Motor neuron (in vitro differentiated cells): Measurements from ENCODE around the gene CTNNA2. TPM values are rescaled to one million over a fixed set of nuclear protein-coding genes. Genes with fewer than 3 reads are reported as not detected.

Experiments used
- ATAC-seq, 8 experiments: fragments of 200-7000 bp; cut with Tn5 transposase; replicated peaks in 6 of 8; 2 replicates each; pipeline ENCODE4 v1.8.0; 2021; ENCODE audit warnings: mild to moderate bottlenecking in 8 of 8, moderate library complexity in 8 of 8
- H3K27ac ChIP-seq, 2 donors: fragments of 250-450 bp; sonication (Bioruptor Pico); 2 replicates each; pipeline ENCODE4 v1.9.0; 2021; ENCODE audit warnings: antibody characterized with exemption in 2 of 2, mild to moderate bottlenecking in 2 of 2, moderate library complexity in 1 of 2
- H3K4me1 ChIP-seq, 2 donors: fragments of 250-450 bp; sonication (Bioruptor Pico); replicated peaks in 1 of 2; 2 replicates each; pipeline ENCODE4 v1.6.1; 2021; ENCODE audit warnings: antibody characterized with exemption in 2 of 2, mild to moderate bottlenecking in 2 of 2, moderate library complexity in 1 of 2
- H3K4me3 ChIP-seq, 5 donors: fragments of 250-450 bp; sonication (Bioruptor Pico); 2 replicates each; pipeline ENCODE4 v1.9.0; 2021; ENCODE audit warnings: antibody characterized with exemption in 5 of 5, mild to moderate bottlenecking in 5 of 5, moderate library complexity in 4 of 5
- WGBS, 10 experiments: fragments of 450-650 bp; shearing (Covaris generic); methylation state at CpG; one replicate each; pipeline ENCODE4 v1.0.0; 2022; 5-methylcytosine and 5-hydroxymethylcytosine counted together
- in situ Hi-C, 9 experiments: fragments of 400-800 bp; cut with MboI; loops; one replicate each; pipeline ENCODE4 v1.15.0; 2021; ENCODE audit warnings: low sequenced_read_pairs in 9 of 9, low pct_unique_long_range_greater_than_20kb in 2 of 9; ENCODE audit not compliant: unreplicated experiment in 9 of 9
- total RNA-seq, 8 experiments: library from RNA; unstranded; fragments of 300-600 nt; gene quantifications; 2 replicates each; pipeline versions ENCODE4 v1.2.3 to v1.2.4, GENCODE V29; 2022

The CTNNA2 gene
- 100 to 1,000 TPM in 2 of 8 experiments, 10 to 100 TPM in 3, 1 to 10 TPM in 2, under 1 TPM in 1; 0.81 to 127 (median 56.5) TPM for total RNA-seq

GRCh38 chr2:79512442-79513401, at the start of gene CTNNA2:
Gene CTNNA2, plus strand, starts transcription at chr2:79513051.
- ATAC-seq: peak in 7 of 8 experiments; percentile 67 to 91 (median 86)
- 0% methylated on average over 2 of the region's 87 CpGs; no CpG with 5 or more reads in 8 of the 10 experiments for WGBS, 10 experiments
- peaks cover 17 to 31% of the 10 kb centered on the region in 2 donors for H3K4me1 ChIP-seq
- H3K27ac ChIP-seq: peak within 1 kb of the TSS; percentile 81 to 85
- peak within 1 kb of the TSS; percentile 59 to 96 (median 79) for H3K4me3 ChIP-seq
- in situ Hi-C loops: loop anchor here in 2 of 9 experiments (25.0 kb wide), 1 partner anchor 350 kb away; no protein-coding TSS in a partner anchor

GRCh38 chr2:79487399-79487798, 25.5 kb upstream of the CTNNA2 start:
- no peaks in the 10 kb centered on the region for H3K4me1 ChIP-seq
- WGBS, 10 experiments: 0 to 85% (median 14%) methylated on average over 1 to 3 of the region's 3 CpGs; no CpG with 5 or more reads in 5 of the 10 experiments
- ATAC-seq: peak in 4 of 8 experiments; percentile 26 to 89 (median 46)
- H3K27ac ChIP-seq: no peak overlapping the region
- no peak overlapping the region for H3K4me3 ChIP-seq
- in situ Hi-C loops: no loop called here

GRCh38 chr2:79511320-79511951, 1.4 kb upstream of the CTNNA2 start:
- Histone ChIP-seq H3K27ac (no peak overlapping the region), H3K4me3 (peak overlapping the region in 2 of 5 donors; percentile 59 to 96), H3K4me1 (peaks cover 17 to 24% of the 10 kb centered on the region in 2 donors)
- in situ Hi-C loops: loop anchor here in 2 of 9 experiments (25.0 kb wide), 1 partner anchor 351 kb away; no protein-coding TSS in a partner anchor
- WGBS, 10 experiments: 8 to 72% (median 30%) methylated on average over 4 to 14 of the region's 16 CpGs
- ATAC-seq: no peak

GRCh38 chr2:79513711-79514110, 860 bp downstream of the CTNNA2 start:
- Histone ChIP-seq H3K27ac (peak overlapping the region; percentile 81 to 85), H3K4me1 (peaks cover 17 to 31% of the 10 kb centered on the region in 2 donors), H3K4me3 (peak overlapping the region; percentile 59 to 96 (median 79))
- in situ Hi-C loops: loop anchor here in 2 of 9 experiments (25.0 kb wide), 1 partner anchor 349 kb away; no protein-coding TSS in a partner anchor
- WGBS, 10 experiments: 0 to 80% (median 26%) methylated on average over 1 to 4 of the region's 4 CpGs; no CpG with 5 or more reads in 1 of the 10 experiments
- no peak for ATAC-seq

GRCh38 chr2:79529636-79530035, 16.8 kb downstream of the CTNNA2 start:
- no peak for ATAC-seq
- in situ Hi-C loops: no loop called here
- 0 to 100% (median 76%) methylated on average over 1 to 3 of the region's 3 CpGs for WGBS, 10 experiments
- Histone ChIP-seq H3K4me1 (no peaks in the 10 kb centered on the region), H3K27ac (no peak overlapping the region), H3K4me3 (no peak overlapping the region)

GRCh38 chr2:79530443-79530842, 17.6 kb downstream of the CTNNA2 start:
- Histone ChIP-seq H3K4me3 (no peak overlapping the region), H3K4me1 (no peaks in the 10 kb centered on the region), H3K27ac (no peak overlapping the region)
- in situ Hi-C loops: no loop called here
- peak in 3 of 8 experiments; percentile 41 to 60 (median 45) for ATAC-seq
- 0 to 60% (median 10%) methylated on average over 1 of the region's 1 CpG; no CpG with 5 or more reads in 2 of the 10 experiments for WGBS, 10 experiments

- 0 to 100% (median 25%) methylated on average over 1 to 2 of the region's 2 CpGs; no CpG with 5 or more reads in 1 of the 10 experiments for whole genome bisulfite sequencing, 10 experiments
- Histone ChIP-seq H3K27ac (no peak overlapping the region), H3K4me1 (no peaks in the 10 kb centered on the region), H3K4me3 (no peak overlapping the region)
- in situ Hi-C loops: no loop called here
- ATAC-seq: no peak
Measured at GRCh38 chr2:79547568-79547967, 34.7 kb downstream of the CTNNA2 start.

- 0 to 100% (median 80%) methylated on average over 1 of the region's 1 CpG; no CpG with 5 or more reads in 5 of the 10 experiments for WGBS, 10 experiments
- ATAC-seq: no peak
- in situ Hi-C loops: no loop called here
- no peak overlapping the region for H3K27ac ChIP-seq
- no peaks in the 10 kb centered on the region for H3K4me1 ChIP-seq
- no peak overlapping the region for H3K4me3 ChIP-seq
Measured at GRCh38 chr2:79552653-79553052, 39.8 kb downstream of the CTNNA2 start.

GRCh38 chr2:79554899-79555298, 42.0 kb downstream of the CTNNA2 start:
- no peaks in the 10 kb centered on the region for H3K4me1 ChIP-seq

GRCh38 chr2:79564065-79564464, 51.2 kb downstream of the CTNNA2 start:
- H3K4me1 ChIP-seq: no peaks in the 10 kb centered on the region
- WGBS, 10 experiments: 28 to 100% (median 88%) methylated on average over 1 to 6 of the region's 6 CpGs
- ATAC-seq: no peak
- H3K4me3 ChIP-seq: no peak overlapping the region
- in situ Hi-C loops: no loop called here
- H3K27ac ChIP-seq: no peak overlapping the region

More at GRCh38 chr2:79554899-79555298, 42.0 kb downstream of the CTNNA2 start:
- ATAC-seq: no peak
- in situ Hi-C loops: no loop called here
- Histone ChIP-seq H3K27ac (no peak overlapping the region), H3K4me3 (no peak overlapping the region)

- no peak for ATAC-seq
- H3K4me1 ChIP-seq: no peaks in the 10 kb centered on the region
- WGBS, 10 experiments: 9 to 92% (median 79%) methylated on average over 1 to 5 of the region's 5 CpGs; no CpG with 5 or more reads in 1 of the 10 experiments
- H3K4me3 ChIP-seq: no peak overlapping the region
- in situ Hi-C loops: no loop called here
- H3K27ac ChIP-seq: no peak overlapping the region
Measured at GRCh38 chr2:79569048-79569447, 56.2 kb downstream of the CTNNA2 start.

- 6 to 100% (median 77%) methylated on average over 1 to 6 of the region's 6 CpGs for WGBS, 10 experiments
- no peak overlapping the region for H3K4me3 ChIP-seq
- ATAC-seq: peak in 1 of 8 experiments; percentile 20
- no peak overlapping the region for H3K27ac ChIP-seq
- in situ Hi-C loops: no loop called here
- no peaks in the 10 kb centered on the region for H3K4me1 ChIP-seq
Measured at GRCh38 chr2:79573895-79574674, 61.2 kb downstream of the CTNNA2 start.
